ENCODE data around the gene CLEC2A.

GRCh38 chr12:9940375-9940774, 8.2 kb upstream of the CLEC2A start:
- no peak for TF ChIP-seq EZH2 (IDR thresholded peaks at IDR 0.05; ENCODE audit: insufficient read depth, poor library complexity, severe bottlenecking)
- TF ChIP-seq EZH2phosphoT487 (IDR thresholded peaks at IDR 0.05; ENCODE audit: insufficient read depth, low read depth): no peak
